Measurements from ENCODE around the gene TMEM158.

Gene TMEM158

GRCh38 chr3:45198264-45199260 lies 27.5 kb downstream of the TMEM158 start:
- no peak for DNase-seq

- DNase-seq, result no peak
Observed at GRCh38 chr3:45194791-45195190, 31.3 kb downstream of the TMEM158 start.

GRCh38 chr3:45191924-45192417 lies 34.1 kb downstream of the TMEM158 start:
- DNase-seq, result no peak

- DNase-seq, result no peak
Observed at GRCh38 chr3:45191424-45191823, 34.7 kb downstream of the TMEM158 start.

GRCh38 chr3:45188719-45189659 lies 37.1 kb downstream of the TMEM158 start:
- no peak for DNase-seq

- no peak for DNase-seq
Observed at GRCh38 chr3:45187694-45188141, 38.4 kb downstream of the TMEM158 start.

GRCh38 chr3:45186871-45187270 lies 39.2 kb downstream of the TMEM158 start:
- no peak for DNase-seq

- DNase-seq, result no peak
Observed at GRCh38 chr3:45185461-45185860, 40.6 kb downstream of the TMEM158 start.

GRCh38 chr3:45185052-45185451 lies 41.0 kb downstream of the TMEM158 start:
- no peak for DNase-seq

- DNase-seq, result no peak
Observed at GRCh38 chr3:45183872-45184262, 42.2 kb downstream of the TMEM158 start.

- no peak for DNase-seq
Observed at GRCh38 chr3:45182915-45183871, 42.9 kb downstream of the TMEM158 start.

GRCh38 chr3:45181496-45181895 lies 44.6 kb downstream of the TMEM158 start:
- no peak for DNase-seq

- DNase-seq, result no peak
Observed at GRCh38 chr3:45180899-45181298, 45.2 kb downstream of the TMEM158 start.

- peak in 1 of 3 donors; percentile 27 for DNase-seq
Observed at GRCh38 chr3:45180051-45180450, 46.0 kb downstream of the TMEM158 start.

GRCh38 chr3:45179163-45179562 lies 46.9 kb downstream of the TMEM158 start:
- no peak for DNase-seq

GRCh38 chr3:45178183-45179023 lies 47.7 kb downstream of the TMEM158 start:
- no peak for DNase-seq

GRCh38 chr3:45176912-45177311 lies 49.2 kb downstream of the TMEM158 start:
- DNase-seq, result no peak
